ENCODE measurements around the gene PRUNE1.

PRUNE1 gene

GRCh38 chr1:151011154-151011850 is 3.1 kb downstream of the PRUNE1 start (continued):
- TF ChIP-seq TSHZ2 (CRISPR knock-in tag; IDR thresholded peaks at IDR 0.05): no peak

- no peak for ATAC-seq
- TF ChIP-seq ZNF8 (CRISPR knock-in tag; IDR thresholded peaks at IDR 0.05) (no peak), RARB (CRISPR knock-in tag; IDR thresholded peaks at IDR 0.05) (no peak), ISL1 (CRISPR knock-in tag; IDR thresholded peaks at IDR 0.05) (no peak), ARNTL (CRISPR knock-in tag; IDR thresholded peaks at IDR 0.05; ENCODE audit: borderline replicate concordance, low read depth) (no peak), ESRRG (CRISPR knock-in tag; IDR thresholded peaks at IDR 0.05) (no peak), GLIS3 (CRISPR knock-in tag; IDR thresholded peaks at IDR 0.05) (no peak), CSDC2 (CRISPR knock-in tag; IDR thresholded peaks at IDR 0.05) (no peak), TSHZ2 (CRISPR knock-in tag; IDR thresholded peaks at IDR 0.05) (no peak), SNAI2 (CRISPR knock-in tag; IDR thresholded peaks at IDR 0.05) (no peak), BACH2 (CRISPR knock-in tag; IDR thresholded peaks at IDR 0.05; ENCODE audit: borderline replicate concordance) (no peak)
Measured at GRCh38 chr1:151012684-151013471, 4.6 kb downstream of the PRUNE1 start.

- TF ChIP-seq POU6F1 (CRISPR knock-in tag; IDR thresholded peaks at IDR 0.05; ENCODE audit: borderline replicate concordance, low read depth) (no peak), BACH2 (CRISPR knock-in tag; IDR thresholded peaks at IDR 0.05; ENCODE audit: borderline replicate concordance) (no peak), OSR1 (CRISPR knock-in tag; IDR thresholded peaks at IDR 0.05) (no peak), ARNTL (CRISPR knock-in tag; IDR thresholded peaks at IDR 0.05; ENCODE audit: borderline replicate concordance, low read depth) (no peak), PPARA (CRISPR knock-in tag; IDR thresholded peaks at IDR 0.05; ENCODE audit: borderline replicate concordance) (no peak), TSHZ2 (CRISPR knock-in tag; IDR thresholded peaks at IDR 0.05) (no peak), TCF4 (CRISPR knock-in tag; IDR thresholded peaks at IDR 0.05; ENCODE audit: borderline replicate concordance) (no peak), CREB5 (CRISPR knock-in tag; IDR thresholded peaks at IDR 0.05; ENCODE audit: low read depth) (no peak), SNAI2 (CRISPR knock-in tag; IDR thresholded peaks at IDR 0.05) (no peak), CSRNP3 (CRISPR knock-in tag; IDR thresholded peaks at IDR 0.05) (no peak), CSDC2 (CRISPR knock-in tag; IDR thresholded peaks at IDR 0.05) (no peak), ZFP30 (CRISPR knock-in tag; IDR thresholded peaks at IDR 0.05) (no peak), RARB (CRISPR knock-in tag; IDR thresholded peaks at IDR 0.05) (no peak), TOX (CRISPR knock-in tag; IDR thresholded peaks at IDR 0.05; ENCODE audit: borderline replicate concordance) (no peak), ESRRG (CRISPR knock-in tag; IDR thresholded peaks at IDR 0.05) (no peak), ZFP3 (CRISPR knock-in tag; IDR thresholded peaks at IDR 0.05) (no peak), ZC3H10 (CRISPR knock-in tag; IDR thresholded peaks at IDR 0.05) (no peak), ZNF565 (CRISPR knock-in tag; conservative IDR thresholded peaks at IDR 0.05; ENCODE audit: low read depth) (no peak)
- no peak for ATAC-seq
Measured at GRCh38 chr1:151013518-151013917, 5.3 kb downstream of the PRUNE1 start.

All from SK-N-SH treated with all-trans-retinoic acid at 6 μM for 48 hours (cell line).